Tibial nerve (tissue), 4 donors: ENCODE results near the gene PAPPA2.

Experiments used
- CTCF ChIP-seq, 5 experiments: fragments of 200-600 bp in 3 of 5; fragments of 450-650 bp in 2 of 5; sonication (generic) in 3 of 5; IDR thresholded peaks; one replicate each; pipeline ENCODE4 v1.5.1; 2016 to 2019; ENCODE audit warnings: antibody characterized with exemption in 5 of 5, mild to moderate bottlenecking in 3 of 5, moderate library complexity in 2 of 5
- EP300 ChIP-seq, 2 donors: sonication (generic); formaldehyde crosslinking; IDR thresholded peaks; one replicate each; pipeline ENCODE4 v1.6.1; 2017; ENCODE audit warnings: antibody characterized with exemption in 2 of 2, mild to moderate bottlenecking in 1 of 2
- POLR2A ChIP-seq, 2 donors: fragments of 450-650 bp; IDR thresholded peaks; one replicate each; pipeline ENCODE4 v1.6.1; 2017; ENCODE audit warnings: antibody characterized with exemption in 2 of 2, mild to moderate bottlenecking in 2 of 2, moderate library complexity in 2 of 2

- TF ChIP-seq EP300 (IDR thresholded peaks at IDR 0.05) (no peak), CTCF (IDR thresholded peaks at IDR 0.05) (no peak), POLR2A (IDR thresholded peaks at IDR 0.05) (no peak)
These were observed 22.8 kb upstream of the PAPPA2 start for GRCh38 chr1:176440176-176440575.
